ENCODE data around the gene HRH3.

The HRH3 gene

DNA sequence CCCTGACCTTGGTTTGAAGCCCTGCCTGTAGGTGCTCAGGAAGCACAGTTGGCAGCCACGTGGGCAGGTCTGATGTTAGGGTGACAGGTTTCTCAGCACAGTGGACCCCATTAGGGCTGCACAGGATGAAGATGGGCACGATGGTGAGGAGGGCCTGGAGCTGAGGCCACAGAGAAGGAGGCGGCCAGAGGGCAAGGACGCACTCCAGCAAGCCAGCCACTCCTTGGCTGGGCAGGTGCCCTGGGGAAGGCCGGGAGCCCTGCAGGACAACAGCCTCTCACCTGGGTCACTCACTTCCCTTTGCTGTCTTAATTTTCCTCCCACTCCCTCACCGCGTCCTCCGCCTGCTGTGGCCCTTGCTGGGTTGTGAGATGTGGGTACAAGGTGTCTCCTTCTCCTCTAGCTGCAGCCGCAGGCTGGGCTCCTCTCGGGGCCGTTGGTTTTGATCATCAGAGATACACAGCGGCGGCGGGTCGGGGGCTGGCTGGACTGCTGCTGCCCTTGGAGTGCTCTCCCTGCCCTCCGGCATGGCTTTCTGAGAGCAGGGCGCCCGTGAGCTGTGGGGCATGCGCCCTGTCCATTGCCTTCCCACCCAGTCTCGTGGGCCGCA, 23.9 kb upstream of the HRH3 start:
- DNase-seq: no peak

DNA sequence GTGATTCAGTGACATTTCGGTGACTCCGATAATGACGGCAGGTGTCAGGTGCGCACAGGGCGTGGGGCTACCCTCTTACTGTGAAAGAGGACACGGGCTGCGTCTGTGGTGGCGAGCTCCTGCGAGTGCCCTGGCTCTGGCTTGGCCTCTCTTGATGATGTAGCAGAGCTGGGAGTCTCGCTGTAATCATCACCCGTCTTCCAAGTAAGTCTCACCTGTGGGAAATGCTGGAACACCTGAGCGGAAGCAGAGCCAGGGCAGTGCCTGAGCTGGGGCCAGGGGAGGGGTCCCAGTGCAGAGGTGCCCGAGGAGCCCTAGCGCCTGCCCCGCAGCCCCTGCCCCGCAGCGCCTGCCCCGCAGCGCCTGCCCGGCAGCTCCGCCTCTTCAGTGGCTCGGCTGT, 23.0 kb upstream of the HRH3 start:
- DNase-seq: no peak

DNA sequence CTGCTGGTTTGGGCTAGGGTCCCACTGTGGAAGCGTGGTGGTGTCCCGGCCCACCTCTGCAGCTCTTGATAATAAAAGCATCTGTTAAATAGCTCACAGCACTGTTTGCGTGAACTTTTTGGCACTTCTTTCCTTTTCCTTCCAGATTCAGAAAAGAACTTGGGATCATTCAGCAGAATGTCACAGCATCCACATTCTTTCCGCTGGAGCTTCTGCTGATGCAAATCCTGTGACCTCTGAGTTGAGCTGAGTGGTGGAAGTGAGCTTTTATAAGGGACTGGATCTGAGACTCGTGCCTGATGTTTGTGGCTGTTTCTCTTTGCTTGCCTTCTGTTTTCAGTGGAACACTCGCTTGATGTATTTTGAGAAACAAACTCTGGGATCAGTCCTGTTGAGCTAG, 22.1 kb upstream of the HRH3 start:
- DNase-seq: no peak

DNA sequence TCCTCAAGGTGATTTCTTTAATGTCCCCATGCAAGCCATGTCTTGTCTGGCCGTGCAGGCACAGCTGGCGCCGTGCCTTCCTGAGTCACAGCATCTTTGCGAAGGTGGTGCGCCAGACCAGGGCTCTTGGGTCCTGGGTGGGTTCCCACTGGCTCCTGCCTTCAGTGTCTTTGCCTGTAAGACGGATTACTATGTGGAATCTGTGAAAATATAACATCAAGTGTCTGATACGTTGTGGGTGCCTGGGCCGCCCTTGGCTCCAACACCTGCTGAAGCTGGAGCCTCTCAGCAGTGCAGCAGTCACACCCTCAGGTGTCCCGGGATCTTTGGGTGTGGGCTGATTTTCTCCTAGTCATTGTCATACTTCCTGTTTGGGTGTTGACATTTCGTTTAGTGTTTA, 21.4 kb upstream of the HRH3 start:
- no peak for DNase-seq

DNA sequence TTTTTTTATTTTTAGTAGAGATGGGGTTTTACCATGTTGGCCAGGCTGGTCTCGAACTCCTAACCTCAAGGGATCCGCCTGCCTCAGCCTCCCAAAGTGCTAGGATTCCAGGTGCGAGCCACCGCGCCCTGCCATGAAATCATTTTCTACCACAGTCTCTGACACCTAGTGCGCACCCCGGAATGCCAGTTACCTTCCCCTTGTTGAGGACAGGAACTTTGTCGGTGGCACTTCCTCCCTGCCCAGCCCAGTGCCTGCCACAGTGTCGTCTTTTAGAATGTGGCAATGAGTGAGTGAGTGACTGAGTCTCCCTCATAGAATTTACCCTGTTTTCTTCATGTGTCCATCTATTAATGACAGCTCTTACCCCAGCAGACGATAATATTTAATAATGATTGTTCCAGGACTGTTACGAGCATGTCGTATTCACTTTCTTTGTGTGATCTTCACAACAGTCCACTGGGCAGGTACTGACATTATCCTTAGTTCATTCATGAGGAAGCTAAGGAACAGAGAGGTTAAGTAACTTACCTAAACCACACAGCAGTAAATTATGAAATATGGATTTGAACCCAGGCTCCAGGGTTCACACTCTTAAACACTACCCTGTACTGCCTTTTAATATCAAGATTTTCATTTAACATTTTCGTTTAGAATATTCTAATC, 20.1 kb upstream of the HRH3 start:
- no peak for DNase-seq

DNA sequence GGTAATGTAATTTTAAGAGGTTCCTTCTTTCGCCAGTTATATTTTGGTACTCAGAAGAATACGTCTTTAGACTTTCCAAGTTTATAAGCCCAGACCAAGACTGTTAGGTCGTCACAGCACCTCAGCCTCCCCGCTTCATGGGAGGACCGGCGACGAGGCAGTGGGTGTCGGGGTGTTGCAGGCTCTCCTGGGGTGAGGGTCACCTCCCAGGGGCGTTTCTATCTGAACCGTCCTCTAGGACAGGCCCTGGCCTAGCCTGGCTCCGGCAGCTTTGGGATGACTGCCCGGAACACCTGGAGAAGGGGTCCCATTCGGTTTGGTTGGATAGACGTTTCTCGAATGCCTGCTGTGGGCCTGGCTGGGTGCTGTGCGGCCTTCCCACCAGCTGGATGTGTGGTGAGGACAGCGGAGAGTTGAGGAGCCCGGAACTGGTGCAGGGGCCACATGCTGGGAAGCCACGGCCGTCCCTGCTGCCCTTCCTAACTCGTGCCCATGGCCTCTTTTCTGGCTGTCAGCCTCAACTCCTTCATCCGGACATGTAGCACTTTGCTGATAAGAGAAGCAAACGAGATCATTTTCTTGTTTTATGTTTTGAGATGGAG, 19.3 kb upstream of the HRH3 start:
- no peak for DNase-seq

DNA sequence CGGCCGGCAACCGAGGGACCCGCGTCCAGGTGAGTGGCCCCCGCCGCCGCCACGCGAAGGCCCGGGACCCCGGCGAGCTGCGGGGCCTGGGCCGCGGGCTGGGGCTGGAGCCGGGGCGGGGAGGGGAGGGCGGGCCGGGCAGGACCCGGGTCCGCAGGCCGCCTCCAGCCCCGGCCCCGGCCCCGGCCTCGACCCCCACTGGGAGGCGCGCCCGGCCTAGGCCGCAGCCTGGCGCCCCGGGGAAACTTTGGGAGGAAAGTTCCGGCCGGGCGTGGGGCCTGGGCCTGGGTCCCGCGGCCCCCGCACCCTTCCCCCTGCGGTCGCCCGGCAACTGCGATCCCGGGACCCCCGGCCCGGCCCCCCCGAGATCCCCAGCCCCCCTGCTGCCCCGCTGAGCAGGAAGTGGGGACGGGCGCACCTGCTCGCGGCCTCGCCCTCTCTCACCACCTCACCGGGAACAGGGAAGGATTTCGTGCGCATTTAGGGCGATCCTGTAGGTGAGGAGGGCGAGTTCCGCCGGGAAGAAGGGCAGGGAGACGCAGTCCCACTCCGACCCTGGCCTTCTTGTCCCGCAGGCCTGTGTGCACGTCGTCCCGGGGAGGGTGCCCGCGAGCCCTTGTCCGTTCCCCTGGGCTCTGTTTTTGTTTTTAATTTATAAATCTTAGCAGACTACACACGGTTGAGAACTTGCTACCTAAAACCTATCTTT, 18.6 kb upstream of the HRH3 start:
- no peak for DNase-seq

DNA sequence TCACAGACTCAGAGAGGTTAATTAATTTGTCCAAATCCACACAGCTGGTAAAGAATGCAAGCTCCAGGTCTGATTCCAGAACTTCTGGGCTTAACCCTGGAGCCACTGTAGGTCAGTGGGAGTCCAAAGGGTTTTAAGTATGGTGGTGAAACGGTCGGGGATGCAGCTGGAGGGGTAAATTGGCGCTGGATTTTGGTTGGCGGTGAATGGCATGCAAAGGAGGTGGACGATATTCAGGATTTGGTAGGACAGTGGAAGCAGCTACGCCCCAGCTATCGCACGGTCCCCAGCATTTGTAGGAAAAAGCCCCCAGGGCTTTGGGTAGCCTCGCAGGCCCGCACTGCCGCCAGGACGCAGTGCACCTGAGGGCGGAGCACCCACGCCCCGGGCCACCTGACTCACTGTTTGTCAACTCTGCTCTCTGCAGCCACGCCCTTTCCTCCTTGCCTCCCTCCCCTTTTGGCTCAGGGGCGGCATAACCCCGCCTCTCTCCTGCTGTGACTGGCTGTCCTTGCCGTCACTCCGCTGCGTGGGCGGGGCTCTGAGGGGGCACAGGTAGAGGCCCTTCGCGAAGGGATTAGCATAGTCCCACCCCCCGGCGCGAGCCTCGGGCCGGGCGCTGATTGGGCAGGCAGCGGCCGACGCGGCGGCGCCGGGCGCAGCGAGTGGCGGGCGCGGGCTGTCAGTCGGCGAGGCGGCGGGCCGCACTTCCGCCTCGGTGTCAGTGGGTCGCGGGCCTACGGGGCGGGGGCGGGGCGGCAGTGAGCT, 17.9 kb upstream of the HRH3 start, which contains the start of gene OSBPL2:
TSS of gene OSBPL2 (plus strand) at position 721 of the 768 bp plus-strand sequence. CDS start 17,664 bp downstream, outside the sequence.
- DNase-seq: peak; percentile 100

DNA sequence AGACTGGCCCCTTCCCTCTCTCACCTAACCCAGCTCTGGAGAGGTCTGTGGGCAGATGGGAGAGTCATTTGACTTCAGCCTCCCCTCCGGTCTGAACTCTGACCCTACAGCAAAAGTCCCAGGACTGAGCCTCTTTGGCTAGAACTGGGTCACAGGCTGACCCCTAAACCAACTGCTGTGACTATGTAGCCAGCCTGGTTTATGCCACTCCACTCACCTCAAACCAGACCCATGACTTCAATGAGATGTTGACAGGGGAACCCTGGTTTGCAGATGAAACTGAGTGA, 17.4 kb upstream of the HRH3 start:
- DNase-seq: no peak

DNA sequence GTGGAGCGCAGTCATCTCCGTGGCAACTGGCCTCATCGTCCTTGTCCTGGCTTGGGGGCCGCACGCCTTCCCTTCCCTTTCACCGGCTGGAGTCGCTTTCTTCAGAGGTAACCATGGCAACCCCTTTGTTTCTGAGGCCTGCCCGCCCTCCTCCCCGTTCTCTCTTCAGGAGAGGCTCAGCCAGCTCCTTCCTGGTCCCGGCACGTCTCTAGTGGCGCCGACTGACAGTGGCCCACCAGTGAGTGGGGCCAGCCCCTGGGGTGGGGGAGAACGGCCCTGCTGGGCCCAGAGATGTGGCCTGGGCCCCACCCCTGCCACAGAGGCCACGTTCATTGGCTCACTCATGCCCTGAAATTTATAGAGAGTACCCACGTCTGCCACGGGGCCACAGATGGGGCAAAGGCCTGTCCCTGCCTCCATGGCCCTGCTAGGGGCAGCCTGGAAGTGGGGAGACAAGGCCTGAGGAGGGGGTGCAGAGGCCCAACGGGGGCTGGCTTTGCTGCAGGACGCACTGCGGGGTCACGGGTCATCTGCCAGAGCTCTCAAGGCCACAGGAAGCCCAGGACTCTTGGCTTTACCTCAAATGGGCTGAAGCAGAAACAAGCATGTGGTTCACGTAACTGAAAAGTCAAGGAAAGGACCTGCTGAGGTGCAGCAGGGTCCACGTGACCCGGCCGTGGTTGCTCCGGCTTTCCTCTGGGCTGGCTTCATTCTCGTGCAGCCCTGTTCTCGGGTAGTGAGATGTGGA, 16.9 kb upstream of the HRH3 start:
- DNase-seq: no peak

DNA sequence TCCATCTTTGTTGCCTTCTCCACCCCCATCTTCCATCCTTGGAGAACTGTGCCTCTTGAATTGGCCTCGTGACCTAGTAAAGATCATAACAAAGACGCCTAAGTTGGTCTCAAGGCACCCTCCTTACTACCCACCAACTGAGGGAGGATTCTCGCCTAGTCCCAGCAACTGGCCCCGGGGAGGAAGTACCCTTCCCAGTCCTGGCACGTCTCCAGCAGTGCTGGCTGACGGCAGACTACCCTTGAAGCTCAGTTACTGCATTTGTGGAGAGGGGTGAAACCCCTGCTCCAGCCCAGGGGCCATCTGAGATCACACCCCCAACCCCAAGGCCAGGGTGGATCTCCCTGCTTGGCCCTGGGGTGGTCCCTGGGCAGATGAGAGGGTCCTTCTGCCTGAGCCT, 16.1 kb upstream of the HRH3 start:
- no peak for DNase-seq

DNA sequence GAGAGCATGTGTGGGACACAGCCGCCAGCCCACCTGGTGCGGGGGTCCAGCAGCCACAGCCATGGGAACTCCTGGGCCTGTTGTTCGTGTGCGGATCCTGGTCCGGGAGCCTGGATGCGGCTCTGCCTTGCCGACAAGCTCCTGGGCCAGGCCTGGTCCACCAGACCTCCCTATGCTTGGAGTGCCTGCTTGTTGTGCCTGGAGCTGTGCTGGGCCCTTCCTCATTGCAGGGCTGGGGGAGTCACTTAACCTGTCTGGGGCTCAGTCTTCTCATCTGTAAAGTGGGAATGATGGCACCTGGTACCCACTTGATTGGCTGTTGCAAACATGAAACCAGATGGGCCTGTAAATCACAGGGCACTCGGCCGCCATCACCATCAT, 15.7 kb upstream of the HRH3 start:
- DNase-seq: no peak

DNA sequence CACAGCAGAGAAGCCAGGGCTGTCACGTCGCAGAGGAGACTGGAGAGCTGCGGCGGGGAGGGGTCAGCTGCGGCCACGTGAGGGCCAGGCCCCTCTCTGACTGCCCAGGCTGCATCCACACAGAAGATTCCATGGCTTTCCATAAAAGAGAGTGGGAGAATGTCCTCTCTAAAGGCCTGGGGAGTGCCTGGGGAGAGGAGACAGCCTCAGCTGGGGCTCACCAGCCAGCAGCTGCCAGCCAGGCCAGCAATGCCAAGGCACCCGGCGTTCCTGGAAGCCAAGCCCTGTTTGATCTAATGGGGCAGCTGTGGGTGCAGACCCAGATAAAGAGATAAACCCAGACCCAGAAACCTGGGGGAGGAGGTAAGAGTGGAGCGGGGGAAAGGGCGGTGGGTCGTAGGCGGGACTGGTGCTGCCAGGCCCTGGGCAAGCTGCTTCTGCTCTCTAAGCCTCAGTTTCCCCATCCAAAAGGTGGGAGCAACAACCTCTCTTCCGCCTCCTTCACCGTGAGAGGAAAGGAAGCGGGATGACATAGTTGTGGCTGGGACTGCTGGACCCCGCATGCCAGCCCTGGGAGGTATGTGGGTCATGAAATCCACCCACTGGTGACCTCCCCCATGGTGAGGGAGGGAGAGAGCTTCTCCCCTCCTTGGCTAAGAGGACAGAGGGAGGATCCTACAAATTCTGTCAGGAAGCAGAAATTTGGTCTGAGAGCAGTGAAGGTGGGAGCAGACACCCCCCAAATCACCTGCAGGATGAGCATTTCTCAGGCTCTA, 15.1 kb upstream of the HRH3 start:
- DNase-seq: no peak

DNA sequence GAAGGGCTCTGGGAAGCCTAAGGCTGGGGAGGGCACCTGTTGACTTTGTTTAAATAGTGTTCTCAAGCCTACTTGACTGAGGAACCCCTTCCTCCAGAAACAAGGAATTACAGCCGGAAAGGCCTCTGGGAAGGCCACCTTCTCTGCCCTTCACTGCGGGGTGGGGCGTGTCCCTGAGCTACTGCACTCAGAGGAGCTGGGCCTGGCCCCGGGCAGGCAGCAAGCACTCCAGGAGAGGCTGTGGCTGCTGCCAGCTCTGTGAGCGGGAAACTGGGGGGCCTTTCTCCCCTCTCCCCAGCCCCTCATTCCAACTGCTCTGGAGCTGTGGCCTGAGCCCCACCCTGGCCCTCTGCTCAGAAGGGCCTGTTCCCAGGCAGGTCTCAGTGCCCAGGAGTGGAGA, 14.3 kb upstream of the HRH3 start:
- DNase-seq: no peak

DNA sequence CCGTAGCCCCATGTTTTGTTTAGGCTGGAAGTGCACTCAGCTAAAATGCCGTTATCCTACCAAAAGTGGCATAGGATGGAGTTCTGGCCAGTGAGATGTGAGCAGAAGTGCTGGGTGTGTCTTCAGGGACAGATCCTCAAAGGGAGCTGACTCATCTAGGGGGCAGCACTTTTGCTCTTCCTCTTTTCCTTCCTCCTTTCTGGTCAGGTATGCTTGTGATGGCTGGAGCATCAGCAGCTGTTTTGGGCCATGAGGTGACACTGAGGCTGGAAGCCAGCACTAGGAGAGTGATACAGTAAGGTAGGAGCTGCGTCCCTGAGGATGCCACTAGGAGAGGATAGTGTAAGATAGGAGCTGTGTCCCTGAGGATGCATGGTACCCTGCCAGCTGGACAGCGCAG, 13.6 kb upstream of the HRH3 start:
- DNase-seq: no peak

DNA sequence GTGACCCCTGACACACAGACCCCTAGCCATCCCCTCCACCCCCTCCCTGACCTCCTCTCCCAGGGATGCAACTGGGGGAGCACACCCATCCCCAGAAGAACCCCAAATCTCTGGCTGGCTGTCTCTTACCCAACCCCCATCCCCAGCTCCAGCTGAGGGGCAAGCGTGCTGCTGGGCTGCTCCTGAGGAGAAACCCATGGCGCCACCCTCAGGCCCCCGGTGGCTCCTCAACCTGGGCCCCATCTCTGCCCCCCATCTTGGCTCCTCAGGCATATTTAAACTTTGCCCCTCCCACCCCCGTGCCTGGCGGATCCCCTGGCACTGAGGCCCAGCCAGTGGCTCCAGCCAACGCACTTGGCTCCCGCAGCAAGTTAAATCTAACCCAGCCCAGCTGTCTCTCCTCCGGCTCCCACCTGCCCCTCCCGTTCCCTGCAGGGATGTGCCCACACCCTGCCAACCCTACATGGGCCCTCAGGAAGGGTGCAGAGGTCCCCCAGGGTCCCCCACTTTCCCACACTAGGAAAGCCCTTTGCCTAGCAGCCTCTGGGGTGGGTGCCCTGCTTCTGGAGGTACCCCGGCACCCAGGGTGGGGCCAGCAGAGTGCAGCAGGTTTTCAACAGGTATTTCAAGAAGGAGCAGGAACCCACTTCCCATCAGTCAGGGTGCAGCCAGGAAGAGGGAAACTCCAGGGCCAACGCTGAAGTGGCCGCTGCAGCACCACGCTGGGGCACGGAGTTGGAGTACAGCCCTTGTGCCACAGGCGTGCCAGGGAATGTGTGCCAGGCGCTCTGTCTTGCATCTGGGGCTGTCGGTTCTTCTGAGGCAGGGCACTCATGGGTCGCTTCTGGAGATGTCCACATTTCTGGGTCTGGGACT, 12.9 kb upstream of the HRH3 start:
- DNase-seq: no peak

DNA sequence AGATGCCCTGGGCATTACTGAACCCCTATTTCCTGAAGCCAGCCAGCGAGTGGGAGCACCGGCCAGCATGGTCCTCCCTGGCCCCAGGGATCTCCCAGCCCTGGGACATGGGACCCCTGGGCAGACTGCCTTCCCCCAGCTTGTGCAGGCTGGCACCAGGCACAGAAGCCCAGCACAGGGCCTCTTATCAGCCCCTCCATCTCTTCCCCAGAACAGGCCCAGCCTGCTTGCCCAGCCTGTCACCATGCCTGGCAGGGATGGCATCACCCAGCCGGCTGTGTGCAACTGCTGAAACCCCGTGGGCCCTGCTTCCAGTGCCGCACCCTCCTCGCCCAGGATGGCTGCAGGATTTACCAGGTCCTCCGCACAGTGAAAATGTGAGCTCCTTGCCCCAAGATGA, 12.1 kb upstream of the HRH3 start:
- no peak for DNase-seq

DNA sequence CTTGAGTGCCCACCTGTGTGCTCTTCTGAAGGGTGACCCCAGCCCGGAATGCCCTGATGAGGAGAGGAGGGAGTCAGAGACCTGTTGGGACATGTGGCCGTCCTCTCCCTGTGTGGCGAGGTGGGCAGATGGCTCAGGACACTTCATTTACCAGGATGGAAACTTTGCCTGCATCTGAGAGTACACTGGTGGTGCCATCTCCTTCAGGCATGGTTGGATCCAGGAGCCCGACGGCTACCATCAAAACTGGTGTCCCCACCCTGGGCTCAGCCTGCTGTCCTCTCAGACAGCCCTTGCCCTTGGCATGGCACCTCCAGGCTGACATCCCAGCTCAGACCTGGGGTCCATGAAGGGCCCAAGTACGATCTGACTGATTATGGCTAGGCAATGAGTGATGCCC, 11.2 kb upstream of the HRH3 start:
- DNase-seq: no peak

DNA sequence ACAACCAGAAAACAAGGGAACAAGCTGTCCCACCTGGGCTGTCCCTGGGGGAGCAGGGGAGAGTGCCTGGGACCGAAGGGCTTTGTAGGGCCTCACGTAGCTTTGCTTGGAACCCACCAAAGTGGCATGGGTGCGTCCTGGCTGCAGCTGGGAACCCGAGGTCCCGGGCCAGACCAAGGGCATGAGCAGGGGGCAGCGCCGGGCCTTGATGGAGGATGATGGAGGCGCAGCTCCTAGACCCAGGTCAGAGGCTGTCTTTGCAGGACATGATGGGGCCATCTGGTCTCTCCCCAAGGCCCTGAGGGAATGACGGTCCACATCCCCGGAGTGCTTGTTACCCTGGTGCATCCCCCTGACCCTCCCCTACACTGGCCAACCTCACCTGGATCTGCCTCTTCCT, 10.6 kb upstream of the HRH3 start:
- no peak for DNase-seq

DNA sequence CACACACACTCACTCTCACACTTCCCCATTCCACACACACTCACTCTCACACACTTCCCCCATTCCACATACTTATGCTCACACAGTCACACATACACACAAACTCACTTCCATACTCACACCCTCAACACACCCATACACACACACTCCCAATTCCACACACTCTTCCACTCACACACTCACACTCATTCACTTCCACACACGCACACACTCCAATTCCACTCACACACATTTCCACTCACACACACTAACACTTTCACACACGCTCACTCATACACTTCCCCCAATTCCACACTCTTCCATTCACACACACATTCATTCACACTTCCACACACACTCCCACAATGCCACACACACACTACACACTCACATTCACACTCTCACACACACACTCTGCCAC, 10.2 kb upstream of the HRH3 start:
- DNase-seq: no peak

DNA sequence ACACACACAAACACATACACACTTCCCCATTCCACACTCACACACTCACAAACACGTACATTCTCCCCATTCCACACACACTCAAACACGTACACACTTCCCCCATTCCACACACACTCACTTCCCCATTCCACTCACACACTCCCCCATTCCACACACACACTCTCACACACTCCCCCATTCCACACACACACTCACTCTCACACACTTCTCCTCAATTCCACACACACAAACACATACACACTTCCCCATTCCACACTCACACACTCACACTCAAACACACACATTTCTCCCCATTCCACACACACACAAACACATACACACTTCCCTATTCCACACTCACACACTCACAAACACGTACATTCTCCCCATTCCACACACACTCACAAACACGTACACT, 9.6 kb upstream of the HRH3 start:
- no peak for DNase-seq

Data from T-helper 9 cell (primary cell).